Measurements from ENCODE around the gene GADD45B. TPM values are rescaled to one million over a fixed set of nuclear protein-coding genes. Genes with fewer than 3 reads are reported as not detected.

The GADD45B gene
- total and polyA plus RNA-seq, 7 donors: 10.9 to 94.1 (median 19.3) TPM

DNA sequence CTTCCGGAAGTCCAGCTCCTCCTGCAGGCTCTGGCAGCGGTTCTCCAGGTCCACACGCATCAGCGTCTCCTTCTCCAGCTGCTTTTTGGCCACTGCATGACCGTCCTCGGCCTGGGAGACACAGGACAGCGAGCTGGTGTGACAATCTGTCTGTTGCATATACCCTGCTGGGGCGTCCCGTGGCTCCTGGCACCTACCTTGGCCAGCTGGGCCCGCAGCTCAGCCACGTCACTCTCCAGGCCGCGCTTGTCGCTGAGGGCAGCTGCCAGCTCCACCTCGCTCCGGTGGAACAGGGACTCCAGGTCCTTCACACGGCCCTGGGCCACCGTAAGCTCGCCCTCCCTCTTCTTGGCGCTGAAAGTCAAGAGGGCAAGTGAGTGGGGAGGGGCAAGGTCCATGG is 37.7 kb upstream of the GADD45B start:
- no peak for DNase-seq
- 90 to 92% (median 91%) methylated on average over 19 to 20 of the region's 20 CpGs for WGBS, 3 donors

DNA sequence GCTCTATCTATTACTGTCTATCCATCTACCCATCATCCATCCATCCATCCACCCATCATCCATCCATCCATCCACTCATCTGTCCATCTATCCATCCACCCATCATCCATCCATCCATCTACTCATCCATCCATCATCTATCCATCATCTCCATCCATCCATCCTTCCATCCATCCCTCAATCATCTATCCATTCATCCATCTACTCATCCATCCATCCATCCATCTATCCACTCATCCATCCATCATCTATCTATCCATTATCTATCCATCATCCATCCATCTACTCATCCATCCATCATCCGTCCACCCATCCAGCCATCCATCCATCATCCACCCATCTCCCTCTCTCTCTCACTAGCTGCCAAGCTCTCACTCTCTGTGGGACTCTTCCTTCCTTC is 35.4 kb upstream of the GADD45B start:
- peaks cover 0 to 31% of the 10 kb centered on the region in 2 donors for H3K36me3 ChIP-seq (ENCODE audit: insufficient read depth in 1 of 2, low read depth in 1 of 2)
- no peak overlapping the region for H3K27ac ChIP-seq
- WGBS, 3 donors: 86 to 100% (median 96%) methylated on average over 1 of the region's 1 CpG
- intact Hi-C loops (cut with DNase I): no loop called here
- DNase-seq (no peak), ATAC-seq (no peak)
- no peak overlapping the region for H3K4me3 ChIP-seq
- TF ChIP-seq, protein P1, sequence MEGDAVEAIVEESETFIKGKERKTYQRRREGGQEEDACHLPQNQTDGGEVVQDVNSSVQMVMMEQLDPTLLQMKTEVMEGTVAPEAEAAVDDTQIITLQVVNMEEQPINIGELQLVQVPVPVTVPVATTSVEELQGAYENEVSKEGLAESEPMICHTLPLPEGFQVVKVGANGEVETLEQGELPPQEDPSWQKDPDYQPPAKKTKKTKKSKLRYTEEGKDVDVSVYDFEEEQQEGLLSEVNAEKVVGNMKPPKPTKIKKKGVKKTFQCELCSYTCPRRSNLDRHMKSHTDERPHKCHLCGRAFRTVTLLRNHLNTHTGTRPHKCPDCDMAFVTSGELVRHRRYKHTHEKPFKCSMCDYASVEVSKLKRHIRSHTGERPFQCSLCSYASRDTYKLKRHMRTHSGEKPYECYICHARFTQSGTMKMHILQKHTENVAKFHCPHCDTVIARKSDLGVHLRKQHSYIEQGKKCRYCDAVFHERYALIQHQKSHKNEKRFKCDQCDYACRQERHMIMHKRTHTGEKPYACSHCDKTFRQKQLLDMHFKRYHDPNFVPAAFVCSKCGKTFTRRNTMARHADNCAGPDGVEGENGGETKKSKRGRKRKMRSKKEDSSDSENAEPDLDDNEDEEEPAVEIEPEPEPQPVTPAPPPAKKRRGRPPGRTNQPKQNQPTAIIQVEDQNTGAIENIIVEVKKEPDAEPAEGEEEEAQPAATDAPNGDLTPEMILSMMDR (IDR thresholded peaks at IDR 0.05): no peak
- H3K4me1 ChIP-seq: no peaks in the 10 kb centered on the region
- no peaks in the 10 kb centered on the region for H3K27me3 ChIP-seq (ENCODE audit: insufficient read depth in 3 of 3, low read length in 2 of 3)
- no peaks in the 10 kb centered on the region for H3K9me3 ChIP-seq

More for the DNA sequence above, 37.7 kb upstream of the GADD45B start:
- intact Hi-C loops (cut with DNase I): no loop called here
- TF ChIP-seq, protein P1 (IDR thresholded peaks at IDR 0.05): no peak
- Histone ChIP-seq H3K36me3 (ENCODE audit: insufficient read depth in 1 of 2, low read depth in 1 of 2) (peaks cover 3 to 44% of the 10 kb centered on the region in 2 donors), H3K9me3 (no peaks in the 10 kb centered on the region), H3K27me3 (ENCODE audit: insufficient read depth in 3 of 3, low read length in 2 of 3) (no peaks in the 10 kb centered on the region), H3K4me3 (no peak overlapping the region), H3K4me1 (no peaks in the 10 kb centered on the region), H3K27ac (no peak overlapping the region)
- no peak for ATAC-seq

DNA sequence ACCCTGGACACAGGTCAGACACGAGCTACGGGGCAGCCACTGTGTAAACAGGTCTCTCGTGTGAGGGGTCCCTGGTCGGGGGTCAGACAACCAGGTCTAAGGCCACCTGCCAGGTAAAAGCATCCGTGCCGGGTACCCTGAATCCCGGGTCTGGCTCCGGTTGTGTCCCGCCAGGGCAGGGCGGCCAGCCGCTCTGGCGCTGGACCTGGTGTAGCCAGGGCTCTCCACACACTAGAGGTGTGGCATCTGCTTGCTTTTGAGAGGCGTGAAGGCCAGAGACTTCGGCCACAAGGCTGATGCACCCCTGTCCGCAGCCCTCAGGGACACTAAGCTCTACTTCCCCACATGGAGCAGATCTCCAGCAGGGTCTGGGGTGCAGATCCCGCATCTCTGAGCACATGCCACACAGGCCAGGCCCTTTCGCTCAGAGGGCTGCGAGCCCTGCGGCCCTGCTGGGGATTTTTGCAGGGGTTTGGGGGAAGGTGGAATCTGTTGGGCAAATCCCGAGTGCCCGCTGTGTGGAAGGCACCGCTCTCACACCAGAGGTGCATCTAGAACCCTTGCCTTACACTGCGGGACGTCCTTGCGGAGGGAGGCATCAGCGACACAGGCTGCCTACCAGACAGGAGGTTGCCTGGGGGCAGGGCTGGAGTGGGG is 34.7 kb upstream of the GADD45B start:
- WGBS, 3 donors: 97 to 98% (median 98%) methylated on average over 26 of the region's 26 CpGs
- H3K4me1 ChIP-seq: no peaks in the 10 kb centered on the region
- peaks cover 0 to 31% of the 10 kb centered on the region in 2 donors for H3K36me3 ChIP-seq (ENCODE audit: insufficient read depth in 1 of 2, low read depth in 1 of 2)

DNA sequence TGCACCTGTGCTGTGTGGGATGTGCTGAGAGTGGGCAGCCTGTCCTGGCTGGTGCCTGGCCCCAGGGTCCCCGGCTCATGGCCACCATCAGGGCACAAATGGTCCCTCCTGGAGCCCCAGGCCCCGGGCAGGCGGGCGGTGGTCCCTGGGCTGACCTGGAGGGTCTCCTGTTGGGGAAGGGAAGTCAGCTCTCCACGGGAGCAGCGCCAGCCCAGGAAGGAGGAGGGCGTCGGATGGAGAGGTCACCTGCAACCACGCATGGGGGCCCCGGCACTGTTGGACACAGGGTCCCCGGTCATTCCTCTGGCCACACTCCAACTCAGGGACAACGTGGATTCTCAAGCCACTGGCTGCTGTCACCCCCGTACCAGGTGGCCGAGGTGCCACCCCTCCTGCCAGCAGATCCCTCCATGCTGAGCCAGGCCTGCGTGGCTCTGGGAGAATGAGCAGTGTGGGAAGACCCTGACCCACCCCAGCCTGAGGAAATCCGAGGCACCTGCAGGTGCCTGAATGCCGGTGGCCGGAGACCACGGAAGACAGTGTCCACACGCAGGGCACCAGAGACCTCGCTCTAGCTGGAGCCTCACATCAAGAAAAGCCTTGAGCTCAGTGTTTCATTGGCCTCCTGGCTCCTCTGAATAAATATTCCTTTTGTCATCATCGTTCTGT is 32.7 kb upstream of the GADD45B start:
- H3K36me3 ChIP-seq (ENCODE audit: insufficient read depth in 1 of 2, low read depth in 1 of 2): peaks cover 0 to 15% of the 10 kb centered on the region in 2 donors
- 88 to 97% (median 89%) methylated on average over 22 of the region's 22 CpGs for WGBS, 3 donors

More for the DNA sequence above, 34.7 kb upstream of the GADD45B start:
- intact Hi-C loops (cut with DNase I): no loop called here
- TF ChIP-seq, protein P1 (IDR thresholded peaks at IDR 0.05): no peak
- Histone ChIP-seq H3K9me3 (no peaks in the 10 kb centered on the region), H3K27me3 (ENCODE audit: insufficient read depth in 3 of 3, low read length in 2 of 3) (no peaks in the 10 kb centered on the region), H3K4me3 (no peak overlapping the region), H3K27ac (no peak overlapping the region)
- ATAC-seq (no peak), DNase-seq (no peak)

More for the DNA sequence above, 32.7 kb upstream of the GADD45B start:
- TF ChIP-seq, protein P1 (IDR thresholded peaks at IDR 0.05): no peak
- Histone ChIP-seq H3K27ac (no peak overlapping the region), H3K4me1 (peaks cover 4% of the 10 kb centered on the region), H3K27me3 (ENCODE audit: insufficient read depth in 3 of 3, low read length in 2 of 3) (no peaks in the 10 kb centered on the region), H3K4me3 (no peak overlapping the region), H3K9me3 (no peaks in the 10 kb centered on the region)
- DNase-seq (no peak), ATAC-seq (no peak)
- intact Hi-C loops (cut with DNase I): no loop called here

Measured in psoas muscle (tissue), 8 donors.